Dendritic cell treated with granulocyte-macrophage colony-stimulating factor and Interleukin-4, amounts not matched to agents 40 ng/mL and 50 ng/mL, for 4 days (primary cell): ENCODE data around the gene UNC80.

Experiments
- H3K27ac Mint-ChIP-seq: one replicate; pipeline ENCODE4 v1.8.0; 2022; ENCODE audit warnings: mild to moderate bottlenecking, mixed read lengths
- H3K27me3 Mint-ChIP-seq: one replicate; pipeline ENCODE4 v1.8.0; 2022; ENCODE audit warnings: mild to moderate bottlenecking, mixed read lengths
- H3K36me3 Mint-ChIP-seq: one replicate; pipeline ENCODE4 v1.8.0; 2022; ENCODE audit warnings: low read depth, mixed read lengths
- H3K4me1 Mint-ChIP-seq: one replicate; pipeline ENCODE4 v1.8.0; 2022; ENCODE audit warnings: low read depth, mixed read lengths
- H3K4me3 Mint-ChIP-seq: one replicate; pipeline ENCODE4 v1.8.0; 2022; ENCODE audit warnings: mild to moderate bottlenecking, moderate library complexity, mixed read lengths
- H3K9me3 Mint-ChIP-seq: one replicate; pipeline ENCODE4 v1.8.0; 2022; ENCODE audit warnings: mixed read lengths
- intact Hi-C: fragments of 100-400 bp; cut with micrococcal nuclease; formaldehyde crosslinking; loops from one replicate; pipeline ENCODE4 v1.15.0; 2022

The UNC80 gene, protein sequence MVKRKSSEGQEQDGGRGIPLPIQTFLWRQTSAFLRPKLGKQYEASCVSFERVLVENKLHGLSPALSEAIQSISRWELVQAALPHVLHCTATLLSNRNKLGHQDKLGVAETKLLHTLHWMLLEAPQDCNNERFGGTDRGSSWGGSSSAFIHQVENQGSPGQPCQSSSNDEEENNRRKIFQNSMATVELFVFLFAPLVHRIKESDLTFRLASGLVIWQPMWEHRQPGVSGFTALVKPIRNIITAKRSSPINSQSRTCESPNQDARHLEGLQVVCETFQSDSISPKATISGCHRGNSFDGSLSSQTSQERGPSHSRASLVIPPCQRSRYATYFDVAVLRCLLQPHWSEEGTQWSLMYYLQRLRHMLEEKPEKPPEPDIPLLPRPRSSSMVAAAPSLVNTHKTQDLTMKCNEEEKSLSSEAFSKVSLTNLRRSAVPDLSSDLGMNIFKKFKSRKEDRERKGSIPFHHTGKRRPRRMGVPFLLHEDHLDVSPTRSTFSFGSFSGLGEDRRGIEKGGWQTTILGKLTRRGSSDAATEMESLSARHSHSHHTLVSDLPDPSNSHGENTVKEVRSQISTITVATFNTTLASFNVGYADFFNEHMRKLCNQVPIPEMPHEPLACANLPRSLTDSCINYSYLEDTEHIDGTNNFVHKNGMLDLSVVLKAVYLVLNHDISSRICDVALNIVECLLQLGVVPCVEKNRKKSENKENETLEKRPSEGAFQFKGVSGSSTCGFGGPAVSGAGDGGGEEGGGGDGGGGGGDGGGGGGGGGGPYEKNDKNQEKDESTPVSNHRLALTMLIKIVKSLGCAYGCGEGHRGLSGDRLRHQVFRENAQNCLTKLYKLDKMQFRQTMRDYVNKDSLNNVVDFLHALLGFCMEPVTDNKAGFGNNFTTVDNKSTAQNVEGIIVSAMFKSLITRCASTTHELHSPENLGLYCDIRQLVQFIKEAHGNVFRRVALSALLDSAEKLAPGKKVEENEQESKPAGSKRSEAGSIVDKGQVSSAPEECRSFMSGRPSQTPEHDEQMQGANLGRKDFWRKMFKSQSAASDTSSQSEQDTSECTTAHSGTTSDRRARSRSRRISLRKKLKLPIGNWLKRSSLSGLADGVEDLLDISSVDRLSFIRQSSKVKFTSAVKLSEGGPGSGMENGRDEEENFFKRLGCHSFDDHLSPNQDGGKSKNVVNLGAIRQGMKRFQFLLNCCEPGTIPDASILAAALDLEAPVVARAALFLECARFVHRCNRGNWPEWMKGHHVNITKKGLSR (N-terminal part only)

DNA sequence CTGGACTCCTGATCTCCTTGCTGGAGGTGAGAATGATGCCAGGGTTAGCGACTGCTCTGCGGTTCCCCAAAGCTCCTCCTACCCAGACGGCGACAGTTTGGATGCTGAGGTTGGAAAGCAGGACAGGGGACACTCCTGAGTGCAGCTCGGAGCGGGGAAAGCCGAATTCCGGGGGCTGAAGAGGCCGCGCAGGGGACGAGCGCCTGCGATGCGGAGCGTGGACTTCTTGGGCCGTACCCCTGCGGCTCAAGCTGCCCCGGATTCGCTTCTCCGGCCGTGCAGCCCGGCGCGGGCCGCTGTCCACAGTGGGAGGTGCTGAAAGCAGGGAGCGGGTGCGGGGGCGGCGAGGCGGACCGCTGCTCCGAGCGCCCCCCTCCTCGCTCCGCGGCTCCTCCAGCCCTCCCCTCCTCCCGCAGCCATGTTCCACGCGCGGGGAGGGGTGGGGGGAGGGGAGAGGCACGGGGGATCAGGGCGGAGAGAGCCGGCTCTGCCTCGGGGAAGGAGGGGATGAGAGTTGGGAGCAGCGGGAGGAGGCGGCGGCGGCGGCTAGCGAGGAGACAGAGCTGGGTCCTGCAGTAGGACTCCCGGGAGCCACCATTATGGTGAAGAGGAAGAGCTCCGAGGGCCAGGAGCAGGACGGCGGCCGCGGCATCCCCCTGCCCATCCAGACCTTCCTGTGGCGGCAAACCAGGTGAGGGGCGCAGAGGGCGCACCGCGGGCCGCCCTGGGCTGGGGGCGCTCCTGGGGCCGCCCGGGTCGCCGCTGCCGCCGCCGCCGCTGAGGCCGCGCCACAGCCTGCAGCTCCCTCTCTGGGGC, at the start of gene UNC80:
Gene UNC80 (plus strand): TSS at position 359 of the 816 bp plus-strand sequence. CDS start 241 bp downstream, at position 600.
- Mint-ChIP-seq H3K4me1 (no peaks in the 10 kb centered on the region), H3K27ac (no peak within 1 kb of the TSS), H3K27me3 (peaks cover 25% of the 10 kb centered on the region), H3K9me3 (no peaks in the 10 kb centered on the region), H3K4me3 (no peak within 1 kb of the TSS), H3K36me3 (no peaks in the 10 kb centered on the region)
- intact Hi-C loops, result no loop called here

DNA sequence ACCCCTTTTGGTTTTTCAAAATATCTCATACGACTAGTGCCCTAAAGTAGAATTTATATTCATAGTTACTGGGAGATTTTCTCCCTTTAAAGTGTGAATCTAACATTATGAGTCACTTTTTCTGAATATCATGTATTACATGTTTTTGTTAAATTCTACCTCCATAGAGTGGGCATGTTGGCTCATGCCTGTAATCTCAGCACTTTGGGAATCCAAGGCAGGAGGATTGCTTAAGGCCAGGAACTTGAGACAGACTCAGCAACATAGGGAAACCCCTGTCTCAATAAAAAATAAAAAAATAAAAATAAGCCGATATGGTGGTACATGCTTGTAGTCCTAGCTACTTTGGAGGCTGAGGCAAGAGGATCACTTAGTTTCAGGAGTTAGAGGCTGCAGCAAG, 45.3 kb upstream of the UNC80 start:
- intact Hi-C loops, result no loop called here
- Mint-ChIP-seq H3K4me1 (no peaks in the 10 kb centered on the region), H3K27ac (no peak overlapping the region), H3K4me3 (no peak overlapping the region), H3K27me3 (no peaks in the 10 kb centered on the region), H3K9me3 (no peaks in the 10 kb centered on the region), H3K36me3 (no peaks in the 10 kb centered on the region)

DNA sequence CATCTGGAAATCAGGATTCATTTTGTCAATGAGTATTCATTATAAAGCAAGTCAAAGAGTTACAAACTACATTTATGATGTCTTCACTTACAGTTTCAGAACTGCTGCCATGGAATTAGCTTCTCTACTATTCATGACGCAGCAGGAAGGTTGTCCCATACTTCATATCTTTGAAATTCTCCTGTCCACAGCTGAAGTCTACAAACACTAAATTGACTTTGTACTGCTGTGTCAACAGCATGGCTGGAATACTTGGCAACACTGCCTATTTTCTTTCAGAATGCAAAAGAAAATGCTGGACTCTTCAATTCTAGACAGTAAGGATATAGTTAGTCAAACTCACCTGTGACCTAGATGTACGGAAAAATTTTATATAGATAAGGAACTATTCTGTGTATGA, 44.6 kb upstream of the UNC80 start:
- Mint-ChIP-seq H3K4me3 (no peak overlapping the region), H3K27ac (no peak overlapping the region), H3K36me3 (no peaks in the 10 kb centered on the region), H3K9me3 (no peaks in the 10 kb centered on the region), H3K27me3 (no peaks in the 10 kb centered on the region), H3K4me1 (no peaks in the 10 kb centered on the region)
- intact Hi-C loops, result no loop called here

DNA sequence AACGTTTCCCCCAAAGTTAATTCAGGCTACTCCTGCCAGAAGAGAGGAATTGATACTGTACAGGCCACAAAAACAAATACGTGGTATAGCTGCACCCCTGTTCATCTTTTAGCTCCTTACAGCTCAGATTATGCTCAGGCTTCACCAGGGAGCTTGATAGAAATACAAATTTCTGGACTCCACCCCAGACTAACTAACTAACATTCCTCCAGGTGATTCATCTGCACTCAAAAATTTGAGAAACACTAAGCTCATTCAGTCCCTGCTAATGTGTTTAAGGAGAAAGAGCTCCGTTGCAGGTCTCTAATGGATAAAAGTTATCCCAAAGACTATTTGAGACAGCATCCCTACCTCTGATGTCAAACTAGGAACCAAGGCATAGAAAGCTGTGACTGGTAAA, 36.8 kb upstream of the UNC80 start:
- H3K27ac Mint-ChIP-seq, result no peak overlapping the region
- intact Hi-C loops, result no loop called here
- no peaks in the 10 kb centered on the region for H3K4me1 Mint-ChIP-seq
- H3K4me3 Mint-ChIP-seq, result no peak overlapping the region
- no peaks in the 10 kb centered on the region for H3K27me3 Mint-ChIP-seq
- no peaks in the 10 kb centered on the region for H3K36me3 Mint-ChIP-seq
- H3K9me3 Mint-ChIP-seq, result no peaks in the 10 kb centered on the region

DNA sequence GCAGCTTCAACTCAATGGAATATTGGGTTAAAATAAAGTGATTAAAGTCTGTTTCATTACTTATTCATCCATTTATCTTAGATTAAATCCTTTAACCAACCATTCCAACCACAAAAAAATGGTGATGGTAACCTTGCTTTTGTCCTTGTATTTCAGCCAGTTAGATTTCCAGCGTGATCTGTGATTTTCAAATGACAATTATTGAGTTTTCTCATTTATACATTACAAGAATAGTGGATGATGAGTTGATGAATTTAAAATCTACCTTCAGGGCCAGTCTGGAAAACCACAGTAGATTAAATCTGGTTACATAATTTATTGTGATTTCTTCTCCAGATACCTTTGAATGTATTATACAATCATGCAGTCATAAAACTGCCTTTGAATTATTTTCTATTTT, 29.7 kb upstream of the UNC80 start:
- Mint-ChIP-seq H3K27me3 (no peaks in the 10 kb centered on the region), H3K36me3 (no peaks in the 10 kb centered on the region), H3K9me3 (peaks cover 8% of the 10 kb centered on the region), H3K4me3 (no peak overlapping the region), H3K27ac (no peak overlapping the region), H3K4me1 (no peaks in the 10 kb centered on the region)
- intact Hi-C loops, result no loop called here

DNA sequence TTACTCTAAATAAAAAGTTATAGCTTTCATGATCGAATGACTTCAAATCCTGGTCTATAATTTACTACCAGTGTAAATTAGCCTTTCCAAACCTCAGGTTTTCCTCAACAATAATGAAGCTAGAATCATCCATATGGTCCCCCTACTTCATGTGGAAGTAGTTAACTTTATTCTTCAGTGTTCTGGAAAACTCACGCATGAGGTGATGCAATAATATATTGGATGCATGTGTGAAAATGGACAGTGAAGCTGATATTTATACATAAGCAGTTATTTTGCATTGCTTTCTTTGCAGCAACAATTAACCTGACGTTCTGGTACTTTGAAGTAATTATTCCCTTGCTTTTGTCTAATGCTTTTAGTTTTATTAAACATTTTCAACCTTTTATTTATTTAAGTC, 18.6 kb upstream of the UNC80 start:
- Mint-ChIP-seq H3K9me3 (no peaks in the 10 kb centered on the region), H3K27ac (no peak overlapping the region), H3K4me1 (no peaks in the 10 kb centered on the region), H3K36me3 (no peaks in the 10 kb centered on the region), H3K4me3 (no peak overlapping the region), H3K27me3 (no peaks in the 10 kb centered on the region)
- intact Hi-C loops, result no loop called here

DNA sequence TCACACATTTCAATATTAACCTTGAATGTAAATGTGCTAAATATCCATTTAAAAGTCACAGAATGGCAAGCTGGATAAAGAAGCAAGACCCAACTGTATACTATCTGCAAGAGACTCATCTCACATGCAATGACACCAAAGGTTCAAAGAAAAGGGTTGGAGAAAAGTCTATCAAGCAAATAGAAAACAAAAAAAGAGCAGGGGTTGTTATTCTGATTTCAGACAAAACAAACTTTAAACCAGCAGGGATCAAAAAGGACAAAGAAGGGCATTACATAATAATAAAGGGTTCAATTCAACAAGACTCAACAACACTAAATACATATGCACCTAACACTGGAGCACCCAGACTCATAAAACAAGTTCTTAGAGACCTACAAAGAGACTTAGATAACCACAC, 14.5 kb upstream of the UNC80 start:
- no peaks in the 10 kb centered on the region for H3K36me3 Mint-ChIP-seq
- H3K4me1 Mint-ChIP-seq, result no peaks in the 10 kb centered on the region
- H3K27ac Mint-ChIP-seq, result no peak overlapping the region
- H3K9me3 Mint-ChIP-seq, result no peaks in the 10 kb centered on the region
- intact Hi-C loops, result no loop called here
- no peak overlapping the region for H3K4me3 Mint-ChIP-seq
- no peaks in the 10 kb centered on the region for H3K27me3 Mint-ChIP-seq

DNA sequence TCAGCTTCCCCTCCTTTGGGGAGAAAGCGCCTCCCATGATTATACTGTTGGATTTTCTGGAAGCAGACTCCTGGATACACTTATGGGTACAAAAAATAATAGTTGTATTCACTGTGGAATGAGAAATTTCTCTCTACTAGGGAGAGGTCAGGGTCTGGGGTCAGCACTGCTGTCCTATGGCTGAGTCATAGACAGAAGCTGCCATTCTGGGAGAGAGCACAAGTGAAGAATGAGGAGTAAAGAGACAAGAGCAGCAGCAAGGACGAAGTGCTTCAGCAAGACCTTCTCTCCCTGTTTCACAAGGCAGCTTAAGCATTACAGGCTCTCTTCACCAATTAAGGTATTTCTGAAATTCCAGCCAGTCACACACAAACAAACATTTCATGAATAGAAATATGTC, 10.1 kb upstream of the UNC80 start:
- H3K4me3 Mint-ChIP-seq, result no peak overlapping the region
- H3K27ac Mint-ChIP-seq, result no peak overlapping the region
- no peaks in the 10 kb centered on the region for H3K9me3 Mint-ChIP-seq
- intact Hi-C loops, result no loop called here
- no peaks in the 10 kb centered on the region for H3K27me3 Mint-ChIP-seq
- H3K4me1 Mint-ChIP-seq, result no peaks in the 10 kb centered on the region
- H3K36me3 Mint-ChIP-seq, result no peaks in the 10 kb centered on the region

DNA sequence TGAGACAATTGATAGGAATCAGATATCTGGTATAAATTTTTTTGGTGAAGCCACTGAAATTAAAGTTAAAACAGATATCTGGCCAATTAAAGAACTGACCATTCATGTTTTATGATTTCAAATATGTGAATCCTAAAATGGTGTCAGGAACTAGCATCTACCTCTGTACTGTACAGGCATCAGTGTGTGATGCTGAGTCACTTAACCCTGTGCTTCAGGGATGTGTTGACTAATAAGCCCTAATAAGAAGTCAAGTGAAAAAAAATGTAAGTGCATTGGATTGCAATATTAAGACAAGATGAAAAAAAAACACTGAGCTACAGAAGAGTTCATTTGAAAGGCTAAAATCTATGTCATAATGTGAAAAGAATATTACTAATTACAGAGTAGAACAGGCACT, 9.1 kb upstream of the UNC80 start:
- H3K36me3 Mint-ChIP-seq, result no peaks in the 10 kb centered on the region
- H3K4me3 Mint-ChIP-seq, result no peak overlapping the region
- no peaks in the 10 kb centered on the region for H3K27me3 Mint-ChIP-seq
- H3K4me1 Mint-ChIP-seq, result no peaks in the 10 kb centered on the region
- intact Hi-C loops, result no loop called here
- H3K9me3 Mint-ChIP-seq, result no peaks in the 10 kb centered on the region
- no peak overlapping the region for H3K27ac Mint-ChIP-seq

DNA sequence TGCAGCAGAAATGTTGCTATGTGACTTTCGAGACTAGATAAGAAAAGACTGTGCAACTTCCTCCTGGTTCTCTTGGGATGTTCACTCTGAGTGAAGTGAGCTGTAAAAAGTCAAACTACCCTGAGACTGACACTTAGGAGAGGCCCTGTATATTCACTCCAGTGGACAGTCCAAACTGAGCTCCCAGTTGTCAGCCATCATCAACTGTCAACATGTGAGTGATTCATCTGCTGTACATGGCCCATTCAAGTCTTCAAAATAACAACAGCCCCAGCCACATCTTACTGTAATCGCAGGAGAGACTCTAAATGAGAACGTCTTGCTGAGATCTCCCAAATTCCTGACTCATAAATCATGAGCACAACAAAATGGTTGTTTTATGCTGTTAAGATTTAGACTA, 8.5 kb upstream of the UNC80 start:
- no peaks in the 10 kb centered on the region for H3K4me1 Mint-ChIP-seq
- no peaks in the 10 kb centered on the region for H3K9me3 Mint-ChIP-seq
- no peak overlapping the region for H3K4me3 Mint-ChIP-seq
- H3K27ac Mint-ChIP-seq, result no peak overlapping the region
- H3K36me3 Mint-ChIP-seq, result no peaks in the 10 kb centered on the region
- no peaks in the 10 kb centered on the region for H3K27me3 Mint-ChIP-seq
- intact Hi-C loops, result no loop called here

DNA sequence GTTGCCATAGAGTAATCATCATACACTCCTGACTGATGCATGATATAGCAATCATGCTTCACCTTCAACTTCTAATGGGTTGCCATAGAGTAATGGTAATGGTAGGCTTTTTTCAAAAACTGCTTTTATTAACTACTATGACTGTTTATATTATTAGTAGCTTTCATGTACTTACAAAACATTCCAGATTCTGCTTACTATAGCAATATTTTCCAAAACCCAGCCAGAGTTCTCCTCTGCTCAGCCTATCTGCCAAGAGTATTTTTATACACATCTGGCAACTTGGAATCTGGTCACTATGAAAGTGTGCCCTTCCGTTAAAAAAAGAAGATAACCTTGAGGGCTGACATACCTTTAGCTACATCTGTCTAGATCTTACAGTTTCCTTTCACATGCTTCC, 5.0 kb upstream of the UNC80 start:
- no peaks in the 10 kb centered on the region for H3K9me3 Mint-ChIP-seq
- H3K4me3 Mint-ChIP-seq, result no peak overlapping the region
- no peaks in the 10 kb centered on the region for H3K36me3 Mint-ChIP-seq
- intact Hi-C loops, result no loop called here
- no peak overlapping the region for H3K27ac Mint-ChIP-seq
- H3K27me3 Mint-ChIP-seq, result peaks cover 9% of the 10 kb centered on the region
- H3K4me1 Mint-ChIP-seq, result no peaks in the 10 kb centered on the region

DNA sequence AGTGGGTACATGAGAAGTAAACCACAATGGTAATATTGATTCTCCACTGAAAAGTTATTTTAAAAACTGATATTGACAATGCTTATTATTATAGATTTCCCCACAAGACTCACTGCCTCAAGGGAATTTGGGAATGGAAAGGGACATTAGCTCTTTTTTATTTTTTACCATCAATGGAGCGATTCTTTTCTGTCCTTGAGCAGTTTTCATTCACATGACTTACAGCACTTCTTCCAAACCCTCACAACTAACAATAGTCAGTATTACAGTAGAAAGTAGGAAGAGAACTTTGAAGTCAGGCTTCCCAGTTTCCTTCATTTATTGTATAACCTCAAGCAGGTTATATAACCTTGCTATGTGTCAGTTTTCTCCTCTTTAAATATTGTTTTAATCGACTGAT, 4.3 kb upstream of the UNC80 start:
- Mint-ChIP-seq H3K9me3 (no peaks in the 10 kb centered on the region), H3K36me3 (no peaks in the 10 kb centered on the region), H3K27me3 (peaks cover 14% of the 10 kb centered on the region), H3K4me3 (no peak overlapping the region), H3K27ac (no peak overlapping the region), H3K4me1 (no peaks in the 10 kb centered on the region)
- intact Hi-C loops, result no loop called here

DNA sequence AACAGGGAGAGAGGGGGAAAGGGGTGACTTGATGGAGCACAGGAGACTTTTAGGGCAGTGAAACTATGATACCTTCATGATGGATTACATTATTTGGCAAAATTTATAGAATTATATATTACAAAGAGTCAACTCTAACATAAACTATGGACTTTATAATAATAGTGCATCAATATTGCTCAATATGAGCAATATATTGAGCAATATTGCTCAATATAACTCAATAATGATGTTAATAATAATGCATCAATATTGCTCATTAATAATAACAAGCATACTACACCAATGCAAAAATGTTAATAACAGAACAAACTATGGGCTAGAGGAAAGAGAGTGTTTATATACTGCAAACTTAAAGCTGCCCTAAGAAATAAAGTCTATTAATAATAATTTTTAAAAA, 3.1 kb upstream of the UNC80 start:
- Mint-ChIP-seq H3K4me3 (no peak overlapping the region), H3K27ac (no peak overlapping the region), H3K9me3 (no peaks in the 10 kb centered on the region), H3K27me3 (peaks cover 22% of the 10 kb centered on the region), H3K4me1 (no peaks in the 10 kb centered on the region), H3K36me3 (no peaks in the 10 kb centered on the region)
- intact Hi-C loops, result no loop called here
